ENCODE measurements around the gene H1-8.

DNA sequence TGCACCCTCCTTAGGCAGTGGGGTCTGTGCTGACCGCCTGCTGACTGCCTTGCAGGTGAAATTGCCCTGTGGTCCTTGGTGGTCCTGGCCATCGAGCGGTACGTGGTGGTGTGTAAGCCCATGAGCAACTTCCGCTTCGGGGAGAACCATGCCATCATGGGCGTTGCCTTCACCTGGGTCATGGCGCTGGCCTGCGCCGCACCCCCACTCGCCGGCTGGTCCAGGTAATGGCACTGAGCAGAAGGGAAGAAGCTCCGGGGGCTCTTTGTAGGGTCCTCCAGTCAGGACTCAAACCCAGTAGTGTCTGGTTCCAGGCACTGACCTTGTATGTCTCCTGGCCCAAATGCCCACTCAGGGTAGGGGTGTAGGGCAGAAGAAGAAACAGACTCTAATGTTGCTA, 12.2 kb upstream of the H1-8 start:
- TF ChIP-seq CTCF (IDR thresholded peaks at IDR 0.05; ENCODE audit: insufficient read depth, low read length, poor library complexity, severe bottlenecking) (no peak), EZH2phosphoT487 (conservative IDR thresholded peaks at IDR 0.05; ENCODE audit: low read length) (no peak)

All from SU-DHL-6 (cell line).